K562 (cell line): ENCODE measurements around the gene CCSER1. TPM values are rescaled to one million over a fixed set of nuclear protein-coding genes. Genes with fewer than 3 reads are reported as not detected.

ENCODE experiments used
- CBX1 ChIP-seq: sonication (generic); IDR thresholded peaks from 2 replicates; pipeline ENCODE4 v1.6.1; 2016; ENCODE audit warnings: antibody characterized with exemption, low read depth, mild to moderate bottlenecking
- CHD1 ChIP-seq: fragments of 200-600 bp; sonication (generic); IDR thresholded peaks from one replicate; pipeline ENCODE4 v1.6.1; 2012; ENCODE audit warnings: mild to moderate bottlenecking, moderate library complexity, low read length, inconsistent platforms
- CREM ChIP-seq: IDR thresholded peaks from 2 replicates; pipeline ENCODE4 v1.6.1; 2014; ENCODE audit warnings: antibody characterized with exemption, low read depth
- CUX1 ChIP-seq: fragments of 200-800 bp; sonication (Bioruptor generic); IDR thresholded peaks from 2 replicates; pipeline ENCODE4 v1.6.1; 2016; ENCODE audit warnings: missing genetic modification characterization, missing compliant biosample characterization
- FOXP4 ChIP-seq: sonication (generic); formaldehyde crosslinking; IDR thresholded peaks from 2 replicates; pipeline ENCODE4 v1.8.0; 2022; ENCODE audit warnings: mild to moderate bottlenecking, missing genetic modification reagents, borderline replicate concordance
- HCFC1 ChIP-seq: IDR thresholded peaks from 2 replicates; pipeline ENCODE4 v1.6.1; 2012; ENCODE audit warnings: low read depth, low read length, improper control_type of control experiment
- HDAC8 ChIP-seq: fragments of 450-650 bp; IDR thresholded peaks from 2 replicates; pipeline ENCODE4 v1.6.1; 2016; ENCODE audit warnings: mild to moderate bottlenecking, missing genetic modification characterization, moderate library complexity, missing compliant biosample characterization
- KLF1 ChIP-seq: fragments of 450-650 bp; IDR thresholded peaks from 2 replicates; pipeline ENCODE4 v1.6.1; 2016; ENCODE audit warnings: missing genetic modification characterization, missing compliant biosample characterization
- NCOA4 ChIP-seq: fragments of 450-650 bp; IDR thresholded peaks from 2 replicates; pipeline ENCODE4 v1.6.1; 2018; ENCODE audit warnings: mild to moderate bottlenecking; ENCODE audit not compliant: partially characterized antibody
- PREB ChIP-seq: sonication (generic); formaldehyde crosslinking; IDR thresholded peaks from 2 replicates; pipeline ENCODE4 v1.8.1; 2023; ENCODE audit warnings: mild to moderate bottlenecking, missing genetic modification reagents
- SMARCE1 ChIP-seq: fragments of 450-650 bp; IDR thresholded peaks from 2 replicates; pipeline ENCODE4 v1.7.1; 2016; ENCODE audit warnings: mild to moderate bottlenecking
- ZBTB49 ChIP-seq: sonication (generic); formaldehyde crosslinking; IDR thresholded peaks from 2 replicates; pipeline ENCODE4 v1.8.0; 2022; ENCODE audit warnings: missing genetic modification reagents, mild to moderate bottlenecking, borderline replicate concordance
- polyA plus RNA-seq, 8 experiments: library from polyadenylated mRNA; depleted of rRNA in 4 of 8; stranded (reverse) in 5 of 8; unstranded in 3 of 8; fragments of >200 nt; fragmentation: Nextera tagmentation in 2 of 8; fragmentation: Illumina TruSeq in 1 of 8; extraction: Ambion mirVana in 2 of 8; extraction: Trizol in 1 of 8; gene quantifications; 2 replicates each; pipeline versions ENCODE4 v1.2.1 to v1.2.3, GENCODE V29; 2011 to 2014; ENCODE audit warnings: inconsistent platforms in 1 of 8, missing spikeins in 1 of 8
- total RNA-seq, 7 experiments: library from RNA; depleted of rRNA in 6 of 7; stranded (reverse); fragments of >200 nt in 6 of 7; fragmentation: Illumina TruSeq in 2 of 7; extraction: Trizol in 2 of 7; gene quantifications; 2 replicates each; pipeline versions ENCODE4 v1.2.1 to v1.2.3, GENCODE V29; 2011 to 2021; ENCODE audit warnings: low replicate concordance in 1 of 7

Gene CCSER1
- total and polyA plus RNA-seq, 9 of the 15 experiments (the other 6 are each of a cell fraction or from before 2014, with no cell fraction given) = not detected

- no peak for TF ChIP-seq HDAC8 (tag)
- TF ChIP-seq KLF1 (tag) = no peak
- no peak for TF ChIP-seq NCOA4
- TF ChIP-seq CUX1 (CRISPR knock-in tag) = no peak
- TF ChIP-seq CREM = no peak
- no peak for TF ChIP-seq CBX1
- TF ChIP-seq FOXP4 (CRISPR knock-in tag) = no peak
- no peak for TF ChIP-seq CHD1
- no peak for TF ChIP-seq HCFC1
- TF ChIP-seq PREB (CRISPR knock-in tag) = no peak
- no peak for TF ChIP-seq ZBTB49
- TF ChIP-seq SMARCE1 = no peak
Observed at GRCh38 chr4:90844241-90844640, 717.0 kb downstream of the CCSER1 start (continued).
